LNCaP clone FGC (cell line): ENCODE data around the gene CACNA1S.

Experiments
- DNase-seq: peaks from one replicate; pipeline ENCODE4 v3.0.0-alpha.2; 2011; ENCODE audit warnings: low read depth
- H3K4me3 ChIP-seq: 2 replicates; pipeline ENCODE4 v1.5.1; 2011; ENCODE audit warnings: mild to moderate bottlenecking, low read depth, low read length, control low read depth
- CTCF ChIP-seq: IDR thresholded peaks from 2 replicates; pipeline ENCODE4 v1.5.1; 2012; ENCODE audit warnings: mild to moderate bottlenecking; ENCODE audit not compliant: control insufficient read depth, insufficient read depth; ENCODE audit errors: extremely low read depth

CACNA1S gene

GRCh38 chr1:201126832-201127754 lies 14.9 kb upstream of the CACNA1S start, which contains the start of gene ASCL5:
Gene ASCL5 (minus strand): TSS chr1:201127184. CDS start chr1:201115372, 11,812 bp downstream.
- no peak for TF ChIP-seq CTCF
- no peak within 1 kb of the TSS for H3K4me3 ChIP-seq
- no peak for DNase-seq

- no peak overlapping the region for H3K4me3 ChIP-seq
- no peak for DNase-seq
- TF ChIP-seq CTCF: no peak
Measured at GRCh38 chr1:201126463-201126831, 14.2 kb upstream of the CACNA1S start.

- TF ChIP-seq CTCF: no peak
- no peak for DNase-seq
Measured at GRCh38 chr1:201125800-201126199, 13.6 kb upstream of the CACNA1S start.

GRCh38 chr1:201125019-201125418 lies 12.8 kb upstream of the CACNA1S start:
- DNase-seq: no peak
- no peak overlapping the region for H3K4me3 ChIP-seq
- TF ChIP-seq CTCF: no peak

More at GRCh38 chr1:201125800-201126199, 13.6 kb upstream of the CACNA1S start:
- no peak overlapping the region for H3K4me3 ChIP-seq

- no peak for TF ChIP-seq CTCF
- no peak overlapping the region for H3K4me3 ChIP-seq
Measured at GRCh38 chr1:201123866-201124265, 11.6 kb upstream of the CACNA1S start.

GRCh38 chr1:201122321-201122957 lies 10.2 kb upstream of the CACNA1S start:
- no peak for TF ChIP-seq CTCF
- no peak for DNase-seq
- no peak overlapping the region for H3K4me3 ChIP-seq

More at GRCh38 chr1:201123866-201124265, 11.6 kb upstream of the CACNA1S start:
- no peak for DNase-seq
